ENCODE results near the gene OLAH.
"Not testable (repeated sequence)": the region's sequence is repeated elsewhere in the genome, so short reads cannot be mapped to it uniquely, and the experiment has no call there.

The OLAH gene

DNA sequence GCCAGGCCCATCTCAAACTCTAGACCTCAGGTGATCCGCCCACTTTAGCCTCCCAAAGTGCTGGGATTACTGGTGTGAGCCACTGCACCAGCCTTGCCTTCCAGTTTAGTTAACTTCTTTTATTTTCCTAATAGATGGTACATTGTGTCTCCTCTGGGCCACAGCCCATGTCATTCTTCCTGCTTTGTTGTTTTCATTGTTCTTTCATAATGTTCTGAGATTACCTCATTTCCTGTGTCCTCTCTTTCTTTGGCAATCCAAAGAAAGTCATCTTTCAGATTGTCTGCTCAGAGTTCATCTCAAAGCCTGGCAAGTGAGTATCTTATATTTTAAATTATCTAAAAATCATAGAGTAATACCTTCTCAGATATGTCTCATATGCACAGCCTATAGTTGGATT is at the start of gene OLAH:
TSS of gene OLAH (plus strand) at position 270 of the 400 bp plus-strand sequence. CDS start 3,346 bp downstream, outside the sequence.
- no peak for DNase-seq

- no peak for DNase-seq
Measured at GRCh38 chr10:14995964-14996565, 47.7 kb upstream of the OLAH start.

DNA sequence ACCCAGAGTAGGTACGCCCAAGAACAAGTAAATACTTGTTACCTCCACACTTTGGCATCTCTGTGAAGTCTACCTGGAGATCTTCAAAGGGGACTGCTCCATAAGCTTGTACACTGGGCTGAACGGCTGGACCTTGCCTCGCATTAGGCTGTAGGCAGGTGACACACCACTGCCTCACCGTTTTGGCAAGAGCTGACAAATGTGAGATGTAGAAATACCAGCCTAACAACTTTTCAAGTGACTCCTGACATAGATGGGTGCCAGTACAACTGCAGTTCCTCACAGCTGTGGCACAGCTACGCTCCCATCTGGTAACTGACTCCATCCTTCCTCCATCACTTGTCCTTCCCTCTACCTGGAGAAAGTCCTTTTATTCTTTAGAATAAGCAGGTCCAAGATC is 30.2 kb upstream of the OLAH start:
- DNase-seq: not testable (repeated sequence)

DNA sequence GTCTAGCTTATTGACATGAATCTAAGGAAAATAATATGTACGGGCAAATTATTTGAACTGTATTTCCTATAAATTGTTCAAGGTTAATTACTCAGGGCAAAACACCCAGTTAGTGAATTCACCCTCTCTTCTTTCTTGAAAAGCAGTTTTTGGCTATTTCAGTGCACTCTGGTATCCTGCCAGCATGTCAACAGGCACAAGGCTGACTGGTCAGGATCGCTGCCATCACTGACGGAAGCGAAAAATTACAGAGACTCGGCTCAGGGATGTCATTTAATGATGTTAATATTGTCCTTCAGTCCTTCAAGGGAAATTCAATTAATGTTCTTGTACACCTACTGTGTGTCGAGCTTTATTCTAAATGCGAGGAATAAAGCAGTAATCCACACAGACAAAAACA is 28.3 kb upstream of the OLAH start:
- DNase-seq: no peak

DNA sequence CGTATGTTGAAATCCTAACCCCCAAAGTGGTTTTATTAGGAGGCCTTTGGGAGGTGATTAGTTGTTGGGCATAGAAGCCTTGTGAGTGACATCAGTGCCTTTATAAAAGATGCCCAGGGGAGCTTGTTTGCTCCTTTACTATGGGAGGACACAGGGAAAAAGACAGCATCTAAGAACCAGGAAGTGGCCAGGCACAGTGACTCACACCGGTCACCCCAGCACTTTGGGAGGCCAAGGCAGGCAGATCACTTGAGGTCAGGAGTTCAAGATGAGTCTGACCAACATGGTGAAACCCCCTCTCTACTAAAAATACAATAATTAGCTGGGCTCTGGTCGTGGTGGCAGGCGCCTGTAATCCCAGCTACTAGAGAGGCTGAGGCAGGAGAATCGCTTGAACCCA is 22.8 kb upstream of the OLAH start:
- DNase-seq: not testable (repeated sequence)

- DNase-seq: not testable (repeated sequence)
Measured at GRCh38 chr10:15023079-15023478, 20.7 kb upstream of the OLAH start.

DNA sequence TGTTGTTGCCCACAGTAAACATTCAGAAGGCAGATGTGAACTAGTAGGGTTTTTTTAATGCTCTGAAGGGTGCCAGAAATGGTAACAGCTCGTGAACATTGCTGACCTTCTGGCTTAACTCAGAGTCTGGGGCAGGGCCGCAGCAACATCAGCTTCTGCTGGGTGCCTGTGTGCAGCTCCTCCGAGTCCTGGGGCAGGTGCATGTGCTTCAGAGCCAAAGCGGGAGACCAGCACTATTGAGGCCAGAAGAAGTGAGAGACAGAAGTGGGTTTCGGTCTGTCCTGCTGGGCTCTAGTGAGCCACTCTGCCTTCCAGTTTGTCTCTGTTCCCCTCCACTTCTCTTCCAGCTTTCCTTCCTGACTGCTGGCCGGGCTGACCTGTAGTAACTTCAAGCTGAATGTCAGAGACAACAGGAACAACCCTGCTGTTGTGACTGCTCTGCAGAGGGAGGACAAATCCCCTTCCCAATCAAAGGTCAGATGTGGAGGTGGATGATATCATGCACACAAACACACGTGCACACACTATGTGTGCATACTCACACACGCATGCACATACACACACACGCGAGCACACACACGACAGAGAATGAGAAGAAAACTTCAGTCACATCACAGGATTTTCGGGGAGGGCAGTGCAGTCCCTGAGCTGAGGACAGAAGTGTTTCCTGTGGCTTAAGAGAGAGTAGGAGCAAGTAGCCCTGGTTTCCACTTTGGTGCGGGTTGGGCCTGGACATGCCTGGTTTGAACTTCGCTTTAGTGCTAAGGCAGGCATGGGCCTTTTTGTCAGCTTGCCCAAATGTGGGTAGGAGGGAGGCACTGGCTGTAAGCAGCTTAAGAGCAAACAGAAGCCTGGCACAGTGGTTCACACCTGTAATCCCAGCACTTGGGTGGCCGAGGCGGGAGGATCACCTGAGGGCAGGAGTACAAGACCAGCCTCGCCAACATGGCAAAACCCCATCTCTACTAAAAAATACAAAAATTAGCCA is 19.4 kb upstream of the OLAH start:
- DNase-seq: not testable (repeated sequence)

GRCh38 chr10:15025040-15025439 is 18.7 kb upstream of the OLAH start:
- DNase-seq: not testable (repeated sequence)

DNA sequence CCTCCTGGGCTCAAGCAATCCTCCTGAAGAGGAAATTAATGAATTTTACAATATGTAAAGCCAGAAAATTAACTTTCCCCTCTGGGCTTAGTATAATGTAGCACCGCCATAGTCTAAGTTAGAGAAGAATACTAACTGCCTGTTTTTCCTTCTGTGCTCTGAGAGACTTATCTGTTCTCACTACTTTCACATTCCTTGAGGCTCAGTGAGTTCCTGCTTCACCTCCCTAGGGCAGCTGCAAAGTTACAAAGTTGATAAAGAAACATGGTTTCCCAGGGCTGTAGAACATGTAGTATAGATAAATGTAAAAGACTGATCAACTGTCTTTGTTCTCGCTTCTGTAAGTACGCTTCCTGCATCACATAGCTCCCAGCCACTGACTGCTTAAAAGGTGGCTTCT is 16.0 kb upstream of the OLAH start:
- DNase-seq: no peak

GRCh38 chr10:15035385-15036301 is 8.1 kb upstream of the OLAH start:
- DNase-seq: peak; percentile 62

DNA sequence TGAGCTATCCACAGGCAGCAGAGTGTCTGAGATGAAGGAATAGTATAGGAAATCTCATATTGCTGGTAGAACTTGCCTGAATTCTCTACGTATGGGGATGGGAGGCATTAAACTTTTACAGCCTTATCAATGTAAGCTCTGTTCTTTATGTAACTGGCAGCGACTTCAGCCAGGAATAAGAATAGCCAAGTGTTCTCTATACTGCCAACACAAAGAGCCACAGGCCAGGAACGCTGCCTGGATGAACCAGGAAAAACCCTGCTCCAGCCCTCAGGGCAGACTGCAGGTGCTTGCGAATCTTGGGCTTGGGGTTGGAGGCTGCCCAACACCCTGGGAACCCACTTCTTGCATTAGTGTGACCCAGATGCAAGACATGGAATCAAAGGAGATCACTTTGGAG is 6.1 kb upstream of the OLAH start:
- no peak for DNase-seq

DNA sequence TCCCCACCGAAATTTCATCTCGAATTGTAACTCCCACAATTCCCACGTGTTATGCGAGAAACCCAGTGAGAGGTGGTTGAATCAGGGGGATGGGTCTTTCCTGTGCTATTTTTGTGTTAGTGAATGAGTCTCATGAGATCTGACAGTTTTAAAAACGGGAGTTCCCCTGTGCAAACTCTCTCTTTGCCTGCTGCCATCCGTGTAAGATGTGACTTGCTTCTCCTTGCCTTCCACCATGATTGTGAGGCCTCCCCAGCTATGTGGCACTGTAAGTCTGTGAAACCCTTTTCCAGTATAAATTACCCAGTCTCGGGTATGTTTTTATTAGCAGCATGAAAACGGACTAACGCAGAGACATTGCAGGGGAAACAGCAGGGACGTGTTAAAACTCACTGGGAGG is 5.3 kb upstream of the OLAH start:
- no peak for DNase-seq

GRCh38 chr10:15045380-15045779 is 1.6 kb downstream of the OLAH start:
- DNase-seq: no peak

DNA sequence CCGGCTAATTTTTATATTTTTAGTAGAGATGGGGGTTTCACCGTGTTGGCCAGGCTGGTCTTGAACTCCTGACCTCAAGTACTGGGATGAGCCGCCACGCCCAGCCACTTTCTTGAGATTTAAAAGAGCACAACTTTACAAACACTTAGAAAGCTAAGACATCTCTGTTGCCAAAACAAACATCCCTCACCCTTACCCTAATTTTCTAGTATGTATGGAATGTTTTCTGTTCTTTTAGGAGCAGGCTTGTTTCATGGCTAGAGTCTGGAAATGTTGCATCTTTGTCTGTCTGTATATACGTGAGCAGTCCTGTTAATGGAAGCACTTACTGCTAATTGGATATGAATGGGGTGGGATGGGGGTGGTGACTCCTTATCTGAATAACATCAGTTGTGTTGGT is 2.9 kb downstream of the OLAH start:
- DNase-seq: peak; percentile 47

DNA sequence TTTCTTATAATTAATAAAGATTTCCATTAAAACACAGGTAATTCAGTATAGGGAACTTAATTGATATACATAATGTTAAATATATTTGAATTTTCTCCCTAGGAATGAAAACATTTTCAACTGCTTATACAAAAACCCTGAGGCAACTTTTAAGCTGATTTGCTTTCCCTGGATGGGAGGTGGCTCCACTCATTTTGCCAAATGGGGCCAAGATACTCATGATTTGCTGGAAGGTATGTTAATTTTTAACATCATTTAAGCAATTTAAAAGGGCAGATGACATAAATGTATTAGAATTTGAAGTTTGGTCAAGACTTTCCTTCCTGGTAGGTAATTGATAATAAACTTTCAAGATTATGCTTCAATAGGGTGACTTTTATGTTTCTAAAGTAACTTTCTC is 5.8 kb downstream of the OLAH start:
- DNase-seq: no peak

DNA sequence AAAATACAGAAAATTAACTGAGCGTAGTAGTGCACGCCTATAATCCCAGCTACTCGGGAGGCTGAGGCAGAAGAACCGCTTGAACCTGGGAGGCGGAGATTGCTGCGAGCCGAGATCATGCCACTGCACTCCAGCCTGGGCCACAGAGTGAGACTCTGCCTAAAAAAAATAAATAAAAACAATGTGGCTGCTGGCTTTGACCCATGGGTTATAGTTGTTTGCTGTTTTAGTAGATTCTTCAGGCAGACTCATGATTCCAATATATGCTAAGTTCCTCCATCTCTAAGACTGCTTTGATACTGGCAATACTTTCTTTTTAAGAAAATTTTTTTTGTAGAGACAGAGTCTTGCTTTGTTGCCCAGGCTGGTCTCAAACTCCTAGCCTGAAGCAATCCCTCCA is 8.4 kb downstream of the OLAH start:
- DNase-seq: no peak

GRCh38 chr10:15053061-15053460 is 9.3 kb downstream of the OLAH start:
- no peak for DNase-seq

DNA sequence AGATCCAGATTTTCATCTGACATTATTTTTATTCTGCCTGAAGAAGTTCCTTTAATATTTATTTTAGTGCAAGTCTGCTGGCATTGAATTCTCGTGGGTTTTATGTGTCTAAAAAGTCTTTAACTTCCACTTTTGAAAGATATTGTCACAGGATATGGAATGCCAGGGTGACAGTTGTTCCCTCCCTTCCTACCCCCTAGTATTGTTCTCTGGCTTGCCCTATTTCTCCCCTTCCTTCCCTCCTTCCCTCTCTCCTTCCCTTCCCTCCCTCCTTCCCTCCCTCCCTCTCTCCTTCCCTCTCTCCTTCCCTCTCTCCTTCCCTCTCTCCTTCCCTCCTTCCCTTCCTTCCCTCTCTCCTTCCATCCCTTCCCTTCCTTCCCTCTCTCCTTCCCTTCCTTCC is 14.9 kb downstream of the OLAH start:
- DNase-seq: no peak

- no peak for DNase-seq
Measured at GRCh38 chr10:15059914-15060313, 16.2 kb downstream of the OLAH start.

- DNase-seq: no peak
Measured at GRCh38 chr10:15060638-15061037, 16.9 kb downstream of the OLAH start.

- no peak for DNase-seq
Measured at GRCh38 chr10:15067154-15067553, 23.4 kb downstream of the OLAH start.

GRCh38 chr10:15068802-15069201 is 25.1 kb downstream of the OLAH start:
- no peak for DNase-seq

- DNase-seq: no peak
Measured at GRCh38 chr10:15069230-15069629, 25.5 kb downstream of the OLAH start.
